Caco-2 (cell line): ENCODE measurements around the gene SERPINB5. TPM values are rescaled to one million over a fixed set of nuclear protein-coding genes. Genes with fewer than 3 reads are reported as not detected.

Experiments
- BruUV-seq: library from RNA; stranded (reverse); fragments of 400-500 nt; replicated peaks from 2 replicates; lab custom pipeline; 2021; lab: Mats Ljungman, UMichigan
- CTCF ChIA-PET: fragments of 300-600 bp; sonication (Branson Sonifier 250); formaldehyde crosslinking; loops from one replicate; lab custom pipeline; 2022; ENCODE audit warnings: antibody characterized with exemption; lab: Charles Lee
- POLR2A ChIA-PET: fragments of 300-600 bp; sonication (Branson Sonifier 250); formaldehyde crosslinking; loops from one replicate; lab custom pipeline; 2022; ENCODE audit warnings: antibody characterized with exemption; lab: Charles Lee
- DNase-seq, 2 experiments: peaks; one replicate each; pipeline versions ENCODE4 v3.0.0 to v3.0.0-alpha.2; 2020 to 2022
- H3K27me3 ChIP-seq: replicated peaks from 2 replicates; pipeline ENCODE4 v1.6.0; 2011; ENCODE audit warnings: low read length; ENCODE audit not compliant: control insufficient read depth, insufficient read depth
- H3K36me3 ChIP-seq: 2 replicates; pipeline ENCODE4 v1.5.1; 2011; ENCODE audit warnings: low read length; ENCODE audit not compliant: control insufficient read depth, insufficient read depth
- H3K4me1 ChIP-seq: fragments of 250-450 bp; sonication (Bioruptor Pico); 2 replicates; pipeline ENCODE4 v1.5.1; 2020; ENCODE audit warnings: mild to moderate bottlenecking
- H3K4me3 ChIP-seq: 2 replicates; pipeline ENCODE4 v1.5.1; 2011; ENCODE audit warnings: low read depth, mild to moderate bottlenecking, control low read depth, low read length
- H3K9me3 ChIP-seq: fragments of 250-450 bp; sonication (Bioruptor Pico); 2 replicates; pipeline ENCODE4 v1.5.1; 2020; ENCODE audit warnings: mild to moderate bottlenecking, moderate library complexity
- H3K27ac Mint-ChIP-seq: one replicate; pipeline ENCODE4 v1.8.0; 2022; ENCODE audit warnings: mixed read lengths; ENCODE audit not compliant: unreplicated experiment
- H3K27me3 Mint-ChIP-seq: one replicate; pipeline ENCODE4 v1.8.0; 2022; ENCODE audit warnings: mixed read lengths; ENCODE audit not compliant: insufficient read depth, unreplicated experiment
- H3K36me3 Mint-ChIP-seq: one replicate; pipeline ENCODE4 v1.8.0; 2022; ENCODE audit warnings: mild to moderate bottlenecking, mixed read lengths; ENCODE audit not compliant: insufficient read depth, unreplicated experiment
- H3K4me1 Mint-ChIP-seq: one replicate; pipeline ENCODE4 v1.8.0; 2022; ENCODE audit warnings: low read depth, mixed read lengths; ENCODE audit not compliant: unreplicated experiment
- H3K4me3 Mint-ChIP-seq: one replicate; pipeline ENCODE4 v1.8.0; 2022; ENCODE audit warnings: mild to moderate bottlenecking, moderate library complexity, mixed read lengths; ENCODE audit not compliant: unreplicated experiment
- H3K9me3 Mint-ChIP-seq: one replicate; pipeline ENCODE4 v1.8.0; 2022; ENCODE audit warnings: mixed read lengths; ENCODE audit not compliant: unreplicated experiment
- CTCF ChIP-seq, 2 experiments: fragments of 200-600 bp in 1 of 2; IDR thresholded peaks; 1 replicate in 1 of 2; 2 replicates in 1 of 2; pipeline versions ENCODE4 v1.5.1 to v1.8.0; 2011 to 2022; ENCODE audit warnings: antibody characterized with exemption in 1 of 2, control low read depth in 1 of 2, inconsistent platforms in 1 of 2, low read depth in 1 of 2, low read length in 1 of 2, mild to moderate bottlenecking in 1 of 2, moderate library complexity in 1 of 2; ENCODE audit not compliant: insufficient read depth in 1 of 2, severe bottlenecking in 1 of 2, unreplicated experiment in 1 of 2
- intact Hi-C: fragments of 100-400 bp; cut with micrococcal nuclease; formaldehyde crosslinking; loops from one replicate; pipeline ENCODE4 v1.10.0; 2022; ENCODE audit not compliant: unreplicated experiment
- total RNA-seq: library from RNA; stranded (reverse); gene quantifications from 2 replicates; pipeline ENCODE4 v1.2.3, GENCODE V29; 2022

The SERPINB5 gene
- total RNA-seq, 1 experiment from 2014 or later, result not detected

- Mint-ChIP-seq H3K9me3 (no peaks in the 10 kb centered on the region), H3K27me3 (no peaks in the 10 kb centered on the region), H3K4me1 (no peaks in the 10 kb centered on the region), H3K36me3 (no peaks in the 10 kb centered on the region), H3K27ac (no peak overlapping the region), H3K4me3 (no peak overlapping the region)
- H3K4me1 ChIP-seq, result no peaks in the 10 kb centered on the region
- no peak overlapping the region for H3K4me3 ChIP-seq
- BruUV-seq, result no TSS peak
- no peaks in the 10 kb centered on the region for H3K27me3 ChIP-seq
- TF ChIP-seq CTCF (IDR thresholded peaks at IDR 0.05; ENCODE audit: insufficient read depth in 1 of 2, low read depth in 1 of 2, low read length in 1 of 2, severe bottlenecking in 1 of 2, unreplicated experiment in 1 of 2), result no peak
- ChIA-PET CTCF (no interaction called here), POLR2A (no interaction called here)
- DNase-seq, result no peak
- no peaks in the 10 kb centered on the region for H3K36me3 ChIP-seq
- H3K9me3 ChIP-seq, result no peaks in the 10 kb centered on the region
- intact Hi-C loops, result no loop called here
These were observed 45.6 kb upstream of the SERPINB5 start for GRCh38 chr18:63431180-63431579.

- no peaks in the 10 kb centered on the region for H3K9me3 Mint-ChIP-seq
- H3K36me3 Mint-ChIP-seq, result no peaks in the 10 kb centered on the region
- BruUV-seq, result no TSS peak
- intact Hi-C loops, result no loop called here
- no peak overlapping the region for H3K27ac Mint-ChIP-seq
- H3K27me3 ChIP-seq, result no peaks in the 10 kb centered on the region
- H3K9me3 ChIP-seq, result no peaks in the 10 kb centered on the region
- no peaks in the 10 kb centered on the region for H3K4me1 Mint-ChIP-seq
- no peak overlapping the region for H3K4me3 ChIP-seq
- POLR2A ChIA-PET, result no interaction called here
- no peaks in the 10 kb centered on the region for H3K27me3 Mint-ChIP-seq
- H3K36me3 ChIP-seq, result no peaks in the 10 kb centered on the region
- TF ChIP-seq CTCF (IDR thresholded peaks at IDR 0.05; ENCODE audit: insufficient read depth in 1 of 2, low read depth in 1 of 2, low read length in 1 of 2, severe bottlenecking in 1 of 2, unreplicated experiment in 1 of 2), result no peak
- CTCF ChIA-PET, result no interaction called here
- no peak overlapping the region for H3K4me3 Mint-ChIP-seq
- DNase-seq, result no peak
- H3K4me1 ChIP-seq, result no peaks in the 10 kb centered on the region
These were observed 43.4 kb upstream of the SERPINB5 start for GRCh38 chr18:63433334-63433866.

GRCh38 chr18:63438181-63438580, 38.6 kb upstream of the SERPINB5 start:
- no peak for DNase-seq
- no peak overlapping the region for H3K4me3 Mint-ChIP-seq
- Histone ChIP-seq H3K4me1 (no peaks in the 10 kb centered on the region), H3K27me3 (no peaks in the 10 kb centered on the region), H3K36me3 (no peaks in the 10 kb centered on the region), H3K4me3 (no peak overlapping the region), H3K9me3 (no peaks in the 10 kb centered on the region)
- peaks cover 3% of the 10 kb centered on the region for H3K27me3 Mint-ChIP-seq
- H3K36me3 Mint-ChIP-seq, result no peaks in the 10 kb centered on the region
- ChIA-PET CTCF (no interaction called here), POLR2A (no interaction called here)
- intact Hi-C loops, result no loop called here
- TF ChIP-seq CTCF (IDR thresholded peaks at IDR 0.05; ENCODE audit: insufficient read depth in 1 of 2, low read depth in 1 of 2, low read length in 1 of 2, severe bottlenecking in 1 of 2, unreplicated experiment in 1 of 2), result no peak
- BruUV-seq, result no TSS peak
- no peaks in the 10 kb centered on the region for H3K9me3 Mint-ChIP-seq
- no peak overlapping the region for H3K27ac Mint-ChIP-seq
- no peaks in the 10 kb centered on the region for H3K4me1 Mint-ChIP-seq
